ENCODE data around the gene NFIA.

NFIA gene

DNA sequence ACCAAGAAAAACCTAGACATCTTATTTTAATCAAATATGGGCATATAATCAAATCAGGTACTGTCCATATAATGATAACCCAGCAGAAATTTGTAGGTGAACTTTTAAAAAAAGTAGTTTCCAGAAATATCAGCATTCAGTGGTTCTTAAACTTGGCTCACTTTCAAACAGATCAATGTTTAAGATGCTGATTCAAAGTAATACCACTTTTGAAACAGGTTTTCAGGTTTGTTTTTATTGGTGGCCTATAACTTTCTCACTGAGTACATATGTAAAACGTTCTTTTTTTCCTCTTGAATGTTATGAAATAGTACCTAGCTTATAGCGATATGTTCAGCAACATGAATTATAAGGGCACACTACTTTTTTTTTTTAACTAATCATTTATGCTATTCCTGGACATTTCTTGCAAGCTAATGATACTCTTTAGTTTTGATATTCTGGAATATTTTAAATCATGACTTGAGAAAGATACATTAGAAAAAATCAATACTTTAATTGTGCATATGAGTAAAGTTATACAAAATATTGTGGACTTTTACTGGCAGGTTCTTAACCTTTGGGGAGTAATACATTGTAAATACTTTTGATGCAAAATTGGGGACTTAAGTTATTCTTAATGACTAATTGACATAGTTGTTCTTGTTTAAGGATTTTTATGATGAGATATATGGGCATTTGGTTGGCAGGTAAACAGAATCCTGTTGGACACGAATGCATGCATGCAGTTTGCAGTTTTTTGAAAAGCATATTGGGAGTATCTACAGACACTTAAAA is 3.0 kb downstream of the NFIA start:
- TF ChIP-seq, protein P1, sequence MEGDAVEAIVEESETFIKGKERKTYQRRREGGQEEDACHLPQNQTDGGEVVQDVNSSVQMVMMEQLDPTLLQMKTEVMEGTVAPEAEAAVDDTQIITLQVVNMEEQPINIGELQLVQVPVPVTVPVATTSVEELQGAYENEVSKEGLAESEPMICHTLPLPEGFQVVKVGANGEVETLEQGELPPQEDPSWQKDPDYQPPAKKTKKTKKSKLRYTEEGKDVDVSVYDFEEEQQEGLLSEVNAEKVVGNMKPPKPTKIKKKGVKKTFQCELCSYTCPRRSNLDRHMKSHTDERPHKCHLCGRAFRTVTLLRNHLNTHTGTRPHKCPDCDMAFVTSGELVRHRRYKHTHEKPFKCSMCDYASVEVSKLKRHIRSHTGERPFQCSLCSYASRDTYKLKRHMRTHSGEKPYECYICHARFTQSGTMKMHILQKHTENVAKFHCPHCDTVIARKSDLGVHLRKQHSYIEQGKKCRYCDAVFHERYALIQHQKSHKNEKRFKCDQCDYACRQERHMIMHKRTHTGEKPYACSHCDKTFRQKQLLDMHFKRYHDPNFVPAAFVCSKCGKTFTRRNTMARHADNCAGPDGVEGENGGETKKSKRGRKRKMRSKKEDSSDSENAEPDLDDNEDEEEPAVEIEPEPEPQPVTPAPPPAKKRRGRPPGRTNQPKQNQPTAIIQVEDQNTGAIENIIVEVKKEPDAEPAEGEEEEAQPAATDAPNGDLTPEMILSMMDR (IDR thresholded peaks at IDR 0.05; ENCODE audit: low read depth, low read length, missing control alignments), result no peak
- DNase-seq (ENCODE audit: extremely low read depth, low read depth), result no peak
- H3K4me3 ChIP-seq (replicated peaks; ENCODE audit: low read depth, low read length), result no peak overlapping the region

DNA sequence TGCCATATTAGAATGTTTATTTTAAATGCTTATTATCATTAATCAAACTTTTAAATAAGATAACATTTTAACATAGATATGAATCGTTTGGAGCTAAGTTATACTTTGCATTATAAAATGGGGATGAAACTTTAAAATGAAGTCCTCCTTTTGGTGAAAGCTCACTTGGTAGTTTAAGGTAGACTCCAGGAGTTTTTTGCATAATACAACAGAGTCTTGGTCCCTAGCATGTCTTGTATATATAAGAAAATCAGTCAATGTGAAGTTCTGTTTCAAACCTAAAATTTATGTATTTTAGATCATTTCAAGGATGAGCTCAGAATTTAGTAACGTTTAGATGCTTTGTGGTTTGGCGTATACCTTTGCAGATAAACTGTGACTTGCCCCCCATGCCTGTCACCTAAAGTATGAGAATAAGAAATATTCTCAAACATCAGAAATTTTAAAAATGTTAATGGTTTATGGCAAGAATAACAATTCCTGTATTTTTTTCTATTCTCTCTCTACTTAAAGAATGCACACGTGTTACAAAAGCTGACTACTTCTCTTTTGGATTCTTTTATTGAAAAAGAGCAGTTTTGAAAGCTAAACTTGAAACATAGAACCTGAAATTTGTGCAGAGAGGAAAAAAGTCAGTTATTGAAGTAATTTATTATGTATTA is 3.8 kb downstream of the NFIA start:
- DNase-seq (ENCODE audit: extremely low read depth, low read depth), result no peak
- H3K4me3 ChIP-seq (replicated peaks; ENCODE audit: low read depth, low read length), result no peak overlapping the region
- TF ChIP-seq, protein P1 (IDR thresholded peaks at IDR 0.05; ENCODE audit: low read depth, low read length, missing control alignments), result no peak

DNA sequence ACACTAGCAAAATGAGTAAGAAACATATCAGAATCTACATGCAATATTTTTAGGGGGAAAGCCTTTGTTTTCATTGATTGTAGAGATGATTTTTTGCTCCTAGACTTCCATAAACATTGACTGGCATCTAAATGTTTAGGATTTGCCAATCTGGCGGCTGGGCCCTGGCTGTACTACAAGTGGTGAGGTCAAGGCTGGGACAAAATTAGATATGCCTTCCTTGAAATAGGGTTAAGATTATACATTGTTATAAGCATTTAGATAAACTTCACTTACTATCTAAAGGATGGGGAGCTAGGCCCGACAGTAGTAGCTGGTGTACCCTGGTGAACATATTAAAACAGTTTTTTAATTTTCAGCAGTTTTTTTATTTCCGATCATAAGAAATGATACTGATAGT is 5.2 kb downstream of the NFIA start:
- DNase-seq (ENCODE audit: extremely low read depth, low read depth), result no peak
- TF ChIP-seq, protein P1 (IDR thresholded peaks at IDR 0.05; ENCODE audit: low read depth, low read length, missing control alignments), result no peak
- no peak overlapping the region for H3K4me3 ChIP-seq (replicated peaks; ENCODE audit: low read depth, low read length)

DNA sequence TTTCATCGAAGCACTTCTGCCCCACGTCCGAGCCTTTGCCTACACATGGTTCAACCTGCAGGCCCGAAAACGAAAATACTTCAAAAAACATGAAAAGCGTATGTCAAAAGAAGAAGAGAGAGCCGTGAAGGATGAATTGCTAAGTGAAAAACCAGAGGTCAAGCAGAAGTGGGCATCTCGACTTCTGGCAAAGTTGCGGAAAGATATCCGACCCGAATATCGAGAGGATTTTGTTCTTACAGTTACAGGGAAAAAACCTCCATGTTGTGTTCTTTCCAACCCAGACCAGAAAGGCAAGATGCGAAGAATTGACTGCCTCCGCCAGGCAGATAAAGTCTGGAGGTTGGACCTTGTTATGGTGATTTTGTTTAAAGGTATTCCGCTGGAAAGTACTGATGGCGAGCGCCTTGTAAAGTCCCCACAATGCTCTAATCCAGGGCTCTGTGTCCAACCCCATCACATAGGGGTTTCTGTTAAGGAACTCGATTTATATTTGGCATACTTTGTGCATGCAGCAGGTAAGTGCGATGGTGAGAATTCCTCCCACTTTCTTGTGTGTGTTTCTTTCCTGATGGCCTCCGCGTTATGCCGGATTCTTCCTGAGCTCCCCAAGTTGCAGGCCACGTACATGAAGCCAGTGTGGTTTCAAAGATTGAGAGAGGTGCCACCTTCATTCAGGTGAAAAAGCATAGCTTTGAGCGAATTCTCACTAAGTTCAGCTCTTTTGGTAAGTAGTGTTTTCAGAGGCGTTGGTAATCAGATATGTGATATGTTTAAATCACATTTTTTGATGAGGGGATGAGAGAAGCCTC is 6.0 kb downstream of the NFIA start:
- TF ChIP-seq, protein P1 (IDR thresholded peaks at IDR 0.05; ENCODE audit: low read depth, low read length, missing control alignments), result no peak
- no peak for DNase-seq (ENCODE audit: extremely low read depth, low read depth)
- H3K4me3 ChIP-seq (replicated peaks; ENCODE audit: low read depth, low read length), result no peak overlapping the region

DNA sequence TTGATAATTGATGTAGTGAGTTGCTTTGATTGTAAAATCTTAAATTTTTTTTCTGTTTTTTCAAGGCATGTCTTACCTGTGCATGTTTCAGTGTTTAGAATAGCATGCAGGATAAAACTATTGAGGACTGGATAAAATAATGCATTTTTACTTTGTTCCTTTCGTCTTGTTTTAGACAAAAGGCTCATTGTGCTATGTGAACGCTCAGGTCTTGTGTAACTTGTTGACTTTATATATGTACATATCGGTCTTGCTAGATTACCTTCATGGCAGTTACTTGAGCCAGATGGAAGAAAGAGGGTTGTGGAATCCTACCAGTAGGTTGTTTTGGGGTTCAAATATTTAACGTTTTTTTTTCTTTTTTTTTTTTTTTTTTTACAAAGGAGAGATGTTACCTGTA is 7.0 kb downstream of the NFIA start:
- TF ChIP-seq, protein P1 (IDR thresholded peaks at IDR 0.05; ENCODE audit: low read depth, low read length, missing control alignments), result no peak
- DNase-seq (ENCODE audit: extremely low read depth, low read depth), result no peak
- no peak overlapping the region for H3K4me3 ChIP-seq (replicated peaks; ENCODE audit: low read depth, low read length)

DNA sequence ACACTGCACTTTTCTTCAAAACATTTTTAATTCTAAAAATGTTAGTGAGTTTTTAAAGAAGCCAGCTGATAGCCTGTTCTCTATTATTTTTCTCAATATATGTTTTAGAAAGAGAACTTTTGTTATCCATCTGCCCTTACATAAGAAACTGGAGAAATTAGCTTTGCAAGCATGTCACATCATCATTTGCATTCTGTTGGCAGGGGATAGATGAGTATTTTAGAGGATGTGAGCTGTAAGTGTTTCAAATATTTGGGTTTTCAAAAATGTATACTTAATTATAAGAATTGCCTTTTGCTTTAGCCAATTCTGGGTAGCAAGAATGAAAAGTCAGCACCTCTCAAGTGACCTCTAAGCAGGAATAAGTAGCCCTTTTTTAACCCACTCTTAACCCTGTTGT is 7.4 kb downstream of the NFIA start:
- no peak for DNase-seq (ENCODE audit: extremely low read depth, low read depth)
- TF ChIP-seq, protein P1 (IDR thresholded peaks at IDR 0.05; ENCODE audit: low read depth, low read length, missing control alignments), result no peak
- no peak overlapping the region for H3K4me3 ChIP-seq (replicated peaks; ENCODE audit: low read depth, low read length)
